PC-9 (cell line): ENCODE results near the gene CCDC136. TPM values are rescaled to one million over a fixed set of nuclear protein-coding genes. Genes with fewer than 3 reads are reported as not detected.

Source experiments
- BruUV-seq: library from RNA; stranded (reverse); fragments of 400-500 nt; replicated peaks from 2 replicates; lab custom pipeline; 2021; lab: Mats Ljungman, UMichigan
- CTCF ChIA-PET: fragments of 300-600 bp; sonication (Branson Sonifier 250); formaldehyde crosslinking; loops from one replicate; lab custom pipeline; 2022; ENCODE audit warnings: antibody characterized with exemption; lab: Charles Lee
- POLR2A ChIA-PET: fragments of 300-600 bp; sonication (Branson Sonifier 250); formaldehyde crosslinking; loops from one replicate; lab custom pipeline; 2022; ENCODE audit warnings: antibody characterized with exemption; ENCODE audit not compliant: unreplicated experiment; lab: Charles Lee
- DNase-seq, 2 experiments: peaks; one replicate each; pipeline versions ENCODE4 v3.0.0 to v3.0.0-alpha.2; 2015 to 2022; ENCODE audit warnings: mixed read lengths in 1 of 2
- H2AFZ ChIP-seq: fragments of 200-600 bp; sonication (generic); 2 replicates; pipeline ENCODE4 v1.8.1; 2017; ENCODE audit warnings: antibody characterized with exemption
- H3F3A ChIP-seq: fragments of 200-600 bp; sonication (generic); 2 replicates; pipeline ENCODE4 v1.8.1; 2017; ENCODE audit warnings: antibody characterized with exemption, mild to moderate bottlenecking, low read depth; ENCODE audit not compliant: insufficient read depth
- H3K27ac ChIP-seq: fragments of 200-600 bp; sonication (generic); 2 replicates; pipeline ENCODE4 v1.6.1; 2016; ENCODE audit warnings: mixed run types
- H3K27me3 ChIP-seq: fragments of 200-600 bp; sonication (generic); 2 replicates; pipeline ENCODE4 v1.6.1; 2016; ENCODE audit warnings: low read depth, mixed run types; ENCODE audit not compliant: insufficient read depth
- H3K36me3 ChIP-seq: fragments of 200-600 bp; sonication (generic); 2 replicates; pipeline ENCODE4 v1.6.1; 2016; ENCODE audit warnings: low read depth, mixed run types
- H3K4me1 ChIP-seq: fragments of 200-600 bp; sonication (generic); replicated peaks from 2 replicates; pipeline ENCODE4 v1.6.1; 2016; ENCODE audit warnings: mixed run types; ENCODE audit not compliant: insufficient read depth
- H3K4me2 ChIP-seq: fragments of 200-600 bp; sonication (generic); 2 replicates; pipeline ENCODE4 v1.6.1; 2017; ENCODE audit warnings: mixed run types
- H3K4me3 ChIP-seq: fragments of 200-600 bp; sonication (generic); 2 replicates; pipeline ENCODE4 v1.6.1; 2016; ENCODE audit warnings: mixed run types
- H3K79me2 ChIP-seq: fragments of 200-600 bp; sonication (generic); 2 replicates; pipeline ENCODE4 v1.6.1; 2017; ENCODE audit warnings: low read depth, mixed run types
- H3K9me2 ChIP-seq: fragments of 200-600 bp; sonication (generic); 2 replicates; pipeline ENCODE4 v1.8.1; 2017; ENCODE audit warnings: mild to moderate bottlenecking; ENCODE audit not compliant: insufficient read depth
- H3K9me3 ChIP-seq: fragments of 200-600 bp; sonication (generic); 2 replicates; pipeline ENCODE4 v1.8.1; 2016; ENCODE audit warnings: low read depth; ENCODE audit not compliant: insufficient read depth
- H4K20me1 ChIP-seq: fragments of 200-600 bp; sonication (generic); 2 replicates; pipeline ENCODE4 v1.8.1; 2017; ENCODE audit not compliant: insufficient read depth
- CTCF ChIP-seq: fragments of 200-600 bp; sonication (generic); conservative IDR thresholded peaks from 2 replicates; pipeline ENCODE4 v1.6.1; 2017; ENCODE audit warnings: mixed run types, antibody characterized with exemption, mild to moderate bottlenecking, moderate library complexity
- EZH2 ChIP-seq: fragments of 200-600 bp; sonication (generic); IDR thresholded peaks from 2 replicates; pipeline ENCODE4 v1.8.0; 2017; ENCODE audit warnings: antibody characterized with exemption, low read depth
- intact Hi-C: fragments of 100-400 bp; cut with micrococcal nuclease; formaldehyde crosslinking; loops from one replicate; pipeline ENCODE4 v1.10.0; 2022; ENCODE audit not compliant: unreplicated experiment
- total RNA-seq: library from RNA; stranded (reverse); gene quantifications from 2 replicates; pipeline ENCODE4 v1.2.3, GENCODE V29; 2021

Gene CCDC136
- total RNA-seq, 1 experiment from 2014 or later = 7.1 TPM

GRCh38 chr7:128805225-128805624 is 13.5 kb downstream of the CCDC136 start:
- Histone ChIP-seq H3K4me2 (no peak overlapping the region), H3K79me2 (no peaks in the 10 kb centered on the region), H3K27me3 (no peaks in the 10 kb centered on the region), H3K4me3 (no peak overlapping the region), H3K27ac (no peak overlapping the region), H3F3A (no peaks in the 10 kb centered on the region), H3K9me2 (no peaks in the 10 kb centered on the region), H2AFZ (no peak overlapping the region), H3K9me3 (no peaks in the 10 kb centered on the region), H4K20me1 (no peaks in the 10 kb centered on the region), H3K36me3 (no peaks in the 10 kb centered on the region), H3K4me1 (no peaks in the 10 kb centered on the region)
- ChIA-PET CTCF (no interaction called here), POLR2A (no interaction called here)
- no TSS peak for BruUV-seq
- intact Hi-C loops = no loop called here
- TF ChIP-seq CTCF (no peak), EZH2 (no peak)
- DNase-seq = no peak

- intact Hi-C loops = no loop called here
- CTCF ChIA-PET = interaction anchor here (0.6 kb wide), 1 partner anchor 8 kb away, joined by 4 read pairs; no protein-coding TSS in a partner anchor
- TF ChIP-seq CTCF (no peak), EZH2 (no peak)
- no peaks in the 10 kb centered on the region for H3K36me3 ChIP-seq
- no peak overlapping the region for H3K27ac ChIP-seq
- no peak overlapping the region for H3K4me3 ChIP-seq
- H2AFZ ChIP-seq = no peak overlapping the region
- no TSS peak for BruUV-seq
- no peaks in the 10 kb centered on the region for H3K27me3 ChIP-seq
- peaks cover 3% of the 10 kb centered on the region for H3K4me1 ChIP-seq
- DNase-seq = no peak
- no peaks in the 10 kb centered on the region for H3K79me2 ChIP-seq
- POLR2A ChIA-PET = interaction anchor here (0.5 to 0.7 kb wide), 2 partner anchors 27 to 86 kb away, joined by 4 read pairs; no protein-coding TSS in a partner anchor
- no peaks in the 10 kb centered on the region for H4K20me1 ChIP-seq
- H3K4me2 ChIP-seq = no peak overlapping the region
- no peaks in the 10 kb centered on the region for H3K9me2 ChIP-seq
- H3K9me3 ChIP-seq = no peaks in the 10 kb centered on the region
- H3F3A ChIP-seq = peaks cover 3% of the 10 kb centered on the region; the same call in 1 of the 2 replicates
These were observed 15.4 kb downstream of the CCDC136 start for GRCh38 chr7:128807191-128807590.

- Histone ChIP-seq H3K9me2 (no peaks in the 10 kb centered on the region), H2AFZ (no peak overlapping the region), H4K20me1 (no peaks in the 10 kb centered on the region), H3K4me1 (peaks cover 12% of the 10 kb centered on the region), H3K36me3 (no peaks in the 10 kb centered on the region), H3K79me2 (no peaks in the 10 kb centered on the region), H3K27ac (no peak overlapping the region), H3K27me3 (no peaks in the 10 kb centered on the region), H3K4me2 (no peak overlapping the region), H3F3A (peaks cover 10% of the 10 kb centered on the region; the same call in 1 of the 2 replicates), H3K9me3 (no peaks in the 10 kb centered on the region), H3K4me3 (no peak overlapping the region)
- no peak for TF ChIP-seq EZH2
- no peak for TF ChIP-seq CTCF
- BruUV-seq = no TSS peak
- ChIA-PET CTCF (interaction anchor here (0.5 to 0.6 kb wide), 2 partner anchors 53 to 414 kb away, joined by 3 to 4 read pairs; partner anchors contain the start of gene ATP6V1F), POLR2A (interaction anchor here (0.7 kb wide), 1 partner anchor 354 kb away, joined by 6 read pairs; no protein-coding TSS in a partner anchor)
- no peak for DNase-seq
- intact Hi-C loops = no loop called here
These were observed 17.6 kb downstream of the CCDC136 start for GRCh38 chr7:128809363-128809762.
